HG03442 (cell line): ENCODE measurements around the gene TTC34.

Experiments
- ATAC-seq: cut with Tn5 transposase; IDR thresholded peaks from one replicate; pipeline ENCODE4 v1.9.1; 2021; ENCODE audit warnings: mild to moderate bottlenecking, moderate library complexity; ENCODE audit not compliant: unreplicated experiment

TTC34 gene

DNA sequence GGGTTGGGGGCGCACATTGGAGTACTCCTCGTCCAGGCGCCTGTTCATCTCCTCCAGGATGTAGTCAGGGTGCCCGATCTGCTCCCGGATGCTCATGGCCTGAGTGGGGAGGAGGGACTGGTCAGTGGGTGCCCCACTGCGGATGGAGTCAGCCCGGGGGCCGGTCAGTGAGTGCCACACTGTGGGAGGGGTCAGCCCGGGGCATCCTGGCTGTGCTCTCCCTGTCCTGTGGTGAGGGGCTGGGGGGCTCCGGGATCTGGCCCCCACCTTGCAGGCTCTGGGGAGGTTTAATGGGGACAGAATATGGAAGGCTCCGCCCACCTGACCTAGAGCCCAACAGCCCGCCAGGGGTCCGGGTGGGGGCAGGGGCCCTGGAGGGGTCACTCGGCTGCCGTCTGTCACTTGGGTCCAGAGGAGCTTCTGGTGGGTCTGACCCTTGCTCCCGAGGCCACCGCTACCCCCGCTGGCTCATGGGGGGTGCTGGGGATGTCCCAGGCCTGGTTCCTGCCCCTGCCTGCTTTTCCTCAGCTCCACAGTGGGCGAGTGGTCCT, 206.2 kb downstream of the TTC34 start:
- no peak for ATAC-seq

DNA sequence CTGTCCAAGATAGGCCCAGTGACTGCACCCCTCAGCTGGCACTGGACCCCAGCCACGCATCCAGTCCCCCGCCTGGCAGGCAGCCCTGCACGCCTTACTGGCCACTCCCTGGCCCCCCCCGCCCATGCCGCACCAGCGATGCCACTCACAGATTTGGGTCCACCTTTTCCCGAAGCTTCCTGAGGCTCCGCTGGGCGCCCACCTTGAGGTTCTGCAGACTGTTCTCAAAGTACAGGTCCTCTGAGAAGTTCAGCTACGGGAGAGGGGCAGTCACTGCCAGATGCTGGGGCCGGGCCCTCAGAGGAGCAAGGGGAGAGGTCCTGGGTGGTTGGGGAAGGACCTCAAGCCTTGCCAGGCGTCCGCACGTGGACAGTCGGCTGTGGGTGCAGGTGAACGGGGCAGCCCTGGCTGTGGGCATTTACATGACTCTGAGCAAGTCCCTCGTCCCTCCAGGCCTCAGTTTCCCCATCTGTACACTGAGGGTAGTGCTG, 206.8 kb downstream of the TTC34 start:
- ATAC-seq = no peak

DNA sequence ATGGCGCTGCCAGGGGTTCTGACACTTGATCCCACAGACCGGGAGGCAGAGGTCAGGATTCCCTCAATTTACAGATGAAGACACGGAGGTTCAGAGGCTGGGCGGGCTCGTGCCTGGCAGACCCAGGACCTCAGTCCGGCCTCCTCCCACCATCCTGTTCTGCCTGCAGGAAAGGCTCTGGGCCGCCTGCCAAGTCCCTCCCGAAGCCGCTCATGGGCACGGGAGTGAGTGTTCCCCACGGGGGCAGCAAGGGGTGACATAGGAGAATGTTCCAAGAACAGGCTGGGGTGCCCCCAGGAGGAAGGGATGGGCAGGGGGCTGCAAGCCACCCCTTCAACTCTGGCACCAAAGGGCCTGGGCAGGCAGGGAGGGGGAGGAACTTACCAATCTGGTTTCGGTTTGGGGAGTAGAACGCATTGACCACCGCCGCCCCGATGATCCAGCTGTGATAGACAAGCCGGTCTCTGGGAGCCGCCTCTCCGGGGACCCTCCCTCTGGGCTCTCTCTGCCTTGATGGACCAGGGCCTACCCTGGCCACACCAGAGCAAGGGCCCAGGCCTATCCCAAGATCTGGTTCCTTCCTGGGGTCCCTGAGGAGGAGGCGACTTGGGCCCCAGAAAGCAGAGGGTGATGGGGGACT, 207.4 kb downstream of the TTC34 start:
- ATAC-seq = no peak

DNA sequence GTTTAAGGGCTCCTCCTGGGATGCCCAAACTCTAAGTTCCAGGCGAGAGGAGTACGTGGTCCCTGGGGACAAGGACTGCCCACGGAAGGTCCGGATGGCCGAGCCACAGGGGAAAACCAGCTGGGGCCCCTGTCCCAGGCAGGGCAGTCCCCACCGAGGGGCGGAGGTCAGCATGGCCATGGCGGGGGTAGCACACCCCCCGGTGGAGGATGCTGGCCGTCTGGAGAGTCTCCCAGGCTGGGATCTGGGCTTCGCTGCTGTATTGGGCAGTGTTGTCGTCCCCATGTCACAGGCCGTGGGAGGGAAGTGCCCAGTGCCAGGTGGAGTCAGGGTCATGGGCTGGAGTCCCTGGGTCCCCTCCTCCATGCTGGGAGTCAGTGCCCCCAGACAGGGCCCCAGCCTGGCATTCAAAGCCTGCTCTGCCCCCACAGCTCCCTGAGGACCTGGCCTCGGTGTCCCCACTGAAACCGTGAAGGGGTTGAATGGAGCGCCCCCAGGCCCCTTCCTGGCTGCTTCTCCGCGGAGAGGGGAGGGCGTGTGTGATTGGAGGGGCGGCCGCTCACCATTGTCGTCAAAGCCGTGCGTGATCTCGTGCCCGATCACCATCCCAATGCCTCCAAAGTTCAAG, 208.1 kb downstream of the TTC34 start:
- no peak for ATAC-seq

DNA sequence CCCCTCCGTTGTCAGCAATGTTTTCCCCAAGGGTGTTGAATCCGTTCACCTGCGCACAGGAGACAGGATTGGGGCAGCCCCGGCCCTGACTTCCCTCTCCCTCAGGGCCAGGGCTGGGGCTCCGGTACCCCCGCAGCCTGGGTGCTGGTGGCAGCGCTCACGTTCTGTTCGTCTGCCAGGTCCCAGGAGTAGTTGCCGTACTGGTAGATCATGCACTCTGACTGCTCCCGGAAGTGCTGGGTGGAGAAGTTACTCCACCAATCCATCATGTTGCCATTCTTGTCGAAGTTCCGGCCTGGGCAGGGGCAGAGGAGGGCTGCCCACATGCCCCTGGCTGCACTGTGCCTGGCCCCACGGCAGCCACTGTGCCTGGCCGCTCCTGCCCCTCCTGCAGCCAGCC, 208.8 kb downstream of the TTC34 start:
- ATAC-seq = no peak

DNA sequence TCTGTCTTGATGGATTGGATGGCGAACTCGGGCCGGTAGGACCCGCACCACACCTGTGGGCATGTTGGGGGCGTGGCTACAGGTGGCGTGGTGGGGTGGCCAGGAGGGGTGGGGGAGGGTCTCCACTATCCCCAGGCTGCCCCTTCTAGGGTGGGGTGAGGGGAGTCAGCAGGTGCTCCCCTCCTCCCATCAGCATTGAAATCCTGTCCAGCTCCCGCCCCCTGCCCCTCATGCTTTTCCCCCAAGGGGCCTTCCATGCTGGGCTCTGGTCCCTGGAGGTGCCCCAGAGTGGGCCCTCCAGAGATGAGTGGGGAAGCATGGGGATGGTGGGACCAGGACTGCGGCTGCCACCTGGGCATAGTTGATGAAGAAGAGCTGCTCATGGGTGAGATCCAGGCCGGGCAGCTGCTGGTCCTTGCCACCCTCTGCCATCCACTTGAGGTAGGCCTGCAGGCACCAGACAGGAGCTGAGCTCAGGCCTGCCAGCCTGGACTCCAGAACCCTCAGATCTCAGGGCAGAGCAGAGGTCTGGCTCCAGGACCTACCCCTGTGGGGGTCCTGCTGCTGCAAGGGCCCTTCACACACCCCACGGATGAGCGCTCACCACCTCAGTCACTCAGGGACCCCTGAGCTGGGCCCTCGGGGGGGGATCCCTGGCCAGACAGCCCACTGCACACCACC, 209.8 kb downstream of the TTC34 start:
- ATAC-seq = no peak

DNA sequence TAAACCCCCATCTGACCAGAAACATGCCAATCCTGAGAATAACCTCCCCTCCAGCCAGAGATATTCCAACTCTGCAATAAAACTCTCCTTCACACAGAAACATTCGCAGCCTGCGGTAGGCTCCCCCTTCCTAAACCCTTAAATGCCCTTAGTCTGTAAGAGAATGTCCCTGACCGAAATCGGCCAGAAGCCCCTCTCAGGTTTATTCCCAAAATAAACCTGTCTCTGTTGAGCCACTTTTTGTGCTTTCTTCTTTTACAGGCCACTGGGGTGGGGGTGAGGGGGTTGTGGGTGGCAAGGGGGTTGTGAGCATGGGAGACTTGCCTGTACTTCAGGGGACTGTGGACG, 210.3 kb downstream of the TTC34 start:
- ATAC-seq = no peak

DNA sequence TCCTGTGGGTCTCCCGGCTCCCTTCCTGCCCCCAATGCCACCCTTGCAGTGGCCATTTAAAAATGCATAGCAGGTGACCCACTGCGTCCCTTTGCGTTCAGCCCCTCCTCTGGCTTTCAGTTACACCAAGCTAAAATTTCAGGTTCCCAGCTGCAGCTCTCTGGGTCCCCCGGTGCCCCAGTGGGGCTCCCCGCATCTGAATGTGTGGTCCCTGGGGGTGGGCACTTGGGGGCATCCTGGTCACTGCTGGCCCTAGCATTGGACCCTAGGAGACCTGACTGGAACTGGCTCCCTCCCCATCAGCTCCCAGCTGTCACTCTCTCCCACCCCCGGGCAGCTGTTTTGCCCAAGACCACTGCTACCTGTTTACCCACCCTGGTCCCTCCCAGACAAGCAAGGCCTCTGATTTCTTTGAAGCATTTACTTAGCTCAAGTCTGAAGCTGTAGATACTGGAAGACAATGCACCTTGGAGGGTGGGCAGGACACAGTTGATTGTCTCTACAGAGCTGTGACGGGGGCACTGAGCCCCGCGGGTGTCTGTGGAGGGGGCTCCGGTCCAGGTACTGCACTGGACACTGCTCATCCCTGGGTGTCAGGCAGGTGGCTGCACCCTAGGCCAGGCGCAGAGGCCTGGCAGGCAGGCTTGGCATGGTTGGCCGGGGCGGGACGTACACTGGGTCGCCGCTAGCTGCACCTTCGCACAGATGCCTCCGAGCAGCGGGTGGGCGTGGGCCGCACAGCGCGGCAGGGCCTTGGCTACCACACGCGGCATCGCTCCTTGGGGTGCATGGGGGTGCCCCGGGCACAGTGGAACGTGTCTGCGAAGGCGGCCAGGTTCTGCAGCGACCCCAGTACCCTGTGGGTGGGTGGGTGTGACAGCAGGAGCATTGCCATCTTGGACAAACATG, 211.0 kb downstream of the TTC34 start:
- no peak for ATAC-seq

DNA sequence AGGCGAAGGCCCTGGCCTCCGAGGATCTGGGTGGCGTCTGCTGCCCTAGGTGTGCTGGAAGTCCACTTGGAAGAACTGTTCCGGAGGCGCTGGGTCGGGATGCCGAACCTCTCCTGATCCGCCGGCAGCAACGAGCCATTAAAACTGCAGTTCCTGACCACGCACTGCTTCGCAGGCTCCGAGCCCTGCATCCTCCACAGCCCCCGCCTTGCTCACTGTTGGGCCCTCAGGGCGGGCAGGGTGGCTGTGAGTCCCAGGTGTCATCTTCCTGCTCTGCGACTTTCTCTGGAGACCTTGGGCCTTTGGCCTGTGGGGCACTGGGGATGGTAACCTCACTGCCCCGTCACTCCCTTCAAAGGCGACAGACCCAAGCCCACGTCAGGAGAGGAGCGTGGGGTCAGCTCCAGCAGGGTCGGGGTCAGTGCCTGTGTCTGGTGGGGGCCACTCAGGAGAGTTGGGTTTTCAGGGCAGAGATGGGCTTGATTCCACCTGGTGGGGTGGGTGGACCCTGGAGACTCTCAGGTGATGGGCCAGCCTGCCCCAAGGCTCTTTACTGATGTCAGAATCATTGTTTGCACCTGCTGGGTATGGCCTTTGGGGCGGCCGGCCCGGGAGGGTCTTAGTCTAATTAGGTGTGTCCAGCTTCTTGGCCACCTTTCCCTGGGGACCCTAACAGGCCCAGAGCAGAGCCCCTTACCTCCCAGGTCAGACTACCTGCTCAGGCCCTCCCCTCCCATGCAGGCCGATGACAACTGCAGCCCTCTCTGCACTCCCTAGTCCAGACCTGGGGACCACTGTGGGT, 211.9 kb downstream of the TTC34 start:
- ATAC-seq = no peak

DNA sequence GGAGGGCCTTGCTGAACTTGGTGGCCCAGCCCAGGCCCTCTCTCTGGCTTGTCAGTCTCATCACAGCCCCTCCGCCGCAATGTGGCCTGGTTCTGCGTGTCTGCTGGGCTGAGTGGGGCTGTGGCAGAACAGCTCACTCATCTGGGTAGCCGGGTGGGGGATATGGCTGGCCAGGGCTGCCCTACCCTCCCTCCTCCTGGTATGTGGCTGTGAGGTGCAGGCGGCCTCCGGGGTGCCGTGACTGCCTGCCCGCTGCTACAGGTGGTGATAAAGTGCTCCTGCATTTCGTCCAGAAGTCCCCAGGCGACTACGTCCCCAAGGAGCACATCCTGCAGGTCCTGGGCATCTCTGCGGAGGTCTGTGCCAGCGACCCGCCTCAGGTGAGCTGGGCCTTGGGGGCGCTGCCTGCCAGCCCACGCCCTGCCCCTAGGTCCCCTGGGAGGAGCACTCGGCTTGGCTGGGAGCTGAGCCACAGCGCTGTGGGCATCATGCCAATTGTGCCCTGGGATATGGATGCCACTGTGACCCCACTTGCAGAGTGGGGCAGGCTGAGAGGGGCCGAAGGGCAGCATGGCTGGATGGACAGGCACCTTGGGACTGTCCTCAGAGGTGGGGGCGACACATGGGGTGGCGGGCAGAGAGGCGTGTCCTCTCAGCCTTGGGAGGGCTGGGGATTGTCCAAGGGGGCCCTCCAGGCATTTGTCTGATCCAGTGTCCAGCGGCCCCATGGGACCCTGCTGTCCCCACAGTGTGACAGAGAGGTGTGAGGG, 212.6 kb downstream of the TTC34 start:
- ATAC-seq = no peak

DNA sequence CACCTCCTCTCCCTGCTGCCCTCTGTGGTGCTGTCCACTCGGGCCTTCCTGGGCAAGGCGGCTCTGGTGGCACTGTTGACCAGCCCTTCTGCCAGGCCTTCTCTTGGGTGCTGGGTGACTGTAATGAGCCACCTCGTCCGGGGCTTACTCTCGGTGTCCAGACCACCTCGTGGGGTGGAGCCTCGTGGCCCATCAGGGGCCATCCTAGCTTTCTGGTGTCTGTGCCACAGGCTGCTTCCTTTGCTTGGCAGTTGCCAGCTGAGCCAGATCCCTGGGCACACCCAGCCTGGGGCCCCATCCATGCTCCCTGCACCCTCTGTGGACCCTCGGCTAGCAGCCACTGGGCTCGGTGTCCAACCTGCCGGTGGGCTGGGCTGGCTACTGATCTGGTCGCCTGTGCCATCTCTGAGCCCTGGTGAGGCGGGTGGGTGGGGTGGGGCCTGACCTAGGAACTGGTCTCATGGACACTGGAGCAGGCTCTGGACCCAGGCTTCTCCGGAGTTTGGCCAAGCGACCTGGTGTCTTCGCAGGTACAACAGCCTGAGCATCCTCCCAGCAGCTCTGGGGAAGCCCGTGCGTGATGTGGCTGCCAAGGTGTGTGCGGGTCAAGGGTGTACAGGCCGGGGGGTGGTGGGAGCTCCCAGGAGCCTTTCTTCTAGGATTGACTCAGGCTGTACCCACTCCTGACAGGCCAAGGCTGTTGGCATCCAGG, 213.5 kb downstream of the TTC34 start:
- ATAC-seq = no peak

DNA sequence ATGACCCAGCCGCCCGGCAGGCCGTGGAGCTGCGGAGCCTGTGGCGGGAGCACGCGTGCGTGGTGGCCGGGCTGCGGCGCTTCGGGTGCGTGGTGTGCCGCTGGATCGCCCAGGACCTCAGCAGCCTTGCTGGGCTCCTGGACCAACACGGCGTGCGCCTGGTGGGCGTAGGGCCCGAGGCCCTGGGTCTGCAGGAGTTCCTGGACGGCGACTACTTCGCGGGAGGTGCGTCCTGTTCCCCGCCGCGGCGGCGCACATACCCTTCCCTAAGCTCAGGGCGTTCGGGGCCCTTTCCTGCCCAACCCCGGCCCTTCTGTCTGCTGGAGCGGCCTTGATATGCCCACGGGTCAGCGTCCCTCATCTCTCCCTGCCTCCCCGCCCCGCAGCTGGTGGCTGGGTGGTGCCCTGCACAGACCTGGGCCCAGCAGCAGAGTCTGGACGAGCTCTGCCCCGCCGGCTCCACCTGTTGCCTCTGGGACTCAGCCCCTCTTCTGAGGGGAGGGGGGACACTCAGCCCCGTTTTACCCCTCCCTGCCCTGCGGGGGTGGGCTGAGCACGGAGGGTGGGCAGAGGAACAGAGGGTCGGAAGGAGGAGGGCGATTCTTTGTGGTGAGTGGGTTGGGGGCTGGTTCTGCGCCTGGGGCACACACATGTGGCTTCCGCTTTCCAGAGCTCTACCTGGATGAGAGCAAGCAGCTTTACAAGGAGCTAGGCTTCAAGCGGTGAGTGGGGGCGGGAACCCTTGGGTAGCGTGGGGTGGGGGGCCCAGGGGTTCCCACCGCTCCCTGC, 214.2 kb downstream of the TTC34 start:
- no peak for ATAC-seq

DNA sequence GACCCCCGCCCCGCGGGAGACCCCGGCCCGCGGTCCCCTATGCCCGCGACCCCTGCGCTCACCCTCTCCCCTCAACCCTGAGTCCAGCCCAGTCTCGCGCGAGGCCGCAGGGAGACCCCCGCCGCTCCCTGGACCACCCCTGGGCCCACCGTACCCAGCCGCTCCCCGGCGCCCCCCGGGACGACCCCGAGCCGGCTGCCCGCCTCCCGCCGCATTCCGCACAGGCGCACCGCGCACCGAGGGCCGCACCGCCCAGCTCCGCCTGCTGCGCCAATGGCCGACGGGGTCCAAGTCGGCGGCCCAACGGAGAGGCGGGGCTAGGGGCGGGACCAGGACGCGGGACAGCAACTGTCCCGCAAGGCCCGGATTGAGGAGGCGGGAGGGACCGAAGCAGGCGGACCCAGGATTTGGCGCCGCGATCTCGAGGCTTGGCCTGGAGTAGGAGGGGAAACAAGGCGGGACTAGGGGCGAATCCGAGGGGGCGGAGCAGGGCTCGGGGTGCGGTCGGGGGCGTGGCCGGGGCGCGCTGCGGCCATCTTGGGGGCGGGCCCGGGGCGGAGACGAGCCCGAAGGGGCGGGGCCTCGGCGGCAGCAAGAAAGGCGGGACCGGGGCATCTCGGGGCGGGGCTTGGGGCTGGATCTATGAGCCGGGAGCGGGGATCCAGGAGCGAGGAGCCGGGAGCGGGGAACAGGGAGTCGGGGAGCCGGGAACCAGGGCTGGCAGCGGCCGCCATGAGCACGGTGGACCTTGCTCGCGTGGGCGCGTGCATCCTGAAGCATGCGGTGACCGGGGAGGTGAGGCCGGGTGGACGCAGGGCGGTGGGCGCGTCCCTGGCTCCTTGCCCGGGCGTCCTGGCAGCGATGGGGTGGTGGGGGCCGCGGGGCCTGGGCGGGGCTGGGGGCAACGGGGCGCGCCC, 215.1 kb downstream of the TTC34 start, which contains the start of gene PRXL2B:
TSS of gene PRXL2B (plus strand) at position 624 of the 917 bp plus-strand sequence. CDS start at position 733, 109 bp downstream.
- peak; percentile 63 for ATAC-seq
